ENCODE results near the gene SMARCC2. TPM values are rescaled to one million over a fixed set of nuclear protein-coding genes. Genes with fewer than 3 reads are reported as not detected.

The SMARCC2 gene
- total RNA-seq, 2 experiments from 2014 or later, result 79.3 to 87.9 TPM

GRCh38 chr12:56192582-56192981 lies 3.3 kb upstream of the SMARCC2 start:
- intact Hi-C loops (cut with micrococcal nuclease), result loop anchor here (5.0 kb wide), 1 partner anchor 65 kb away; the partner anchor contains the start of gene ANKRD52
- POLR2A ChIA-PET, result interaction anchor here (0.7 to 1.7 kb wide), 2 partner anchors 13 to 64 kb away, joined by 3 to 4 read pairs; partner anchors contain the start of gene ESYT1
- peaks cover 22% of the 10 kb centered on the region for H3K4me1 Mint-ChIP-seq (ENCODE audit: low read depth)

GRCh38 chr12:56190695-56191155 lies 1.4 kb upstream of the SMARCC2 start:
- Mint-ChIP-seq H3K4me3 (peak overlapping the region; percentile 92), H3K4me1 (ENCODE audit: low read depth) (peaks cover 34% of the 10 kb centered on the region), H3K27me3 (peaks cover 2% of the 10 kb centered on the region), H3K36me3 (ENCODE audit: low read depth) (peaks cover 23% of the 10 kb centered on the region), H3K9me3 (no peaks in the 10 kb centered on the region), H3K27ac (peak overlapping the region; percentile 98)
- ATAC-seq (no peak), DNase-seq (no peak)
- CTCF ChIA-PET, result interaction anchor here (1.0 to 5.8 kb wide), 11 partner anchors 13 to 451 kb away, joined by 3 to 110 read pairs (median 16); partner anchors contain the start of genes ANKRD52, ESYT1, RNF41 and ZC3H10
- no peak for TF ChIP-seq CTCF (IDR thresholded peaks at IDR 0.05)
- POLR2A ChIA-PET, result interaction anchor here (3.0 to 5.7 kb wide), 4 partner anchors 26 to 72 kb away, joined by 17 to 68 read pairs (median 20); partner anchors contain the start of genes MYL6, RNF41, RPL41 and ZC3H10
- intact Hi-C loops (cut with micrococcal nuclease), result loop anchor here (2.0 to 5.0 kb wide), 2 partner anchors 34 to 67 kb away; partner anchors contain the start of genes ANKRD52 and NABP2

More at GRCh38 chr12:56192582-56192981, 3.3 kb upstream of the SMARCC2 start:
- no peak for TF ChIP-seq CTCF (IDR thresholded peaks at IDR 0.05)
- ATAC-seq (no peak), DNase-seq (no peak)
- H3K27ac Mint-ChIP-seq, result no peak overlapping the region
- CTCF ChIA-PET, result interaction anchor here (0.6 to 5.8 kb wide), 11 partner anchors 12 to 454 kb away, joined by 3 to 87 read pairs (median 5); partner anchors contain the start of genes ANKRD52, COQ10A, PA2G4 and RNF41
- peaks cover 2% of the 10 kb centered on the region for H3K27me3 Mint-ChIP-seq
- no peaks in the 10 kb centered on the region for H3K9me3 Mint-ChIP-seq
- H3K4me3 Mint-ChIP-seq, result no peak overlapping the region
- peaks cover 11% of the 10 kb centered on the region for H3K36me3 Mint-ChIP-seq (ENCODE audit: low read depth)

- ATAC-seq, result peak; percentile 51
- Mint-ChIP-seq H3K4me1 (ENCODE audit: low read depth) (peaks cover 35% of the 10 kb centered on the region), H3K27me3 (peaks cover 2% of the 10 kb centered on the region), H3K27ac (peak overlapping the region; percentile 98), H3K9me3 (no peaks in the 10 kb centered on the region), H3K4me3 (peak overlapping the region; percentile 92), H3K36me3 (ENCODE audit: low read depth) (peaks cover 24% of the 10 kb centered on the region)
- CTCF ChIA-PET, result interaction anchor here (0.7 to 5.8 kb wide), 37 partner anchors 8 to 451 kb away, joined by 3 to 110 read pairs (median 6); partner anchors contain the start of genes ANKRD52, ERBB3, ESYT1 and IL23A
- POLR2A ChIA-PET, result interaction anchor here (0.6 to 5.7 kb wide), 23 partner anchors 9 to 407 kb away, joined by 3 to 68 read pairs (median 6); partner anchors contain the start of genes ANKRD52, ESYT1, MYL6 and MYL6B
- intact Hi-C loops (cut with micrococcal nuclease), result loop anchor here (2.0 to 5.0 kb wide), 3 partner anchors 35 to 71 kb away; partner anchors contain the start of genes ANKRD52, NABP2 and ZC3H10
- DNase-seq, result peak; percentile 89
- peak; percentile 37 for TF ChIP-seq CTCF (IDR thresholded peaks at IDR 0.05)
These were observed 823 bp upstream of the SMARCC2 start for GRCh38 chr12:56189918-56190694.

GRCh38 chr12:56188778-56189098 lies 545 bp downstream of the SMARCC2 start:
- Mint-ChIP-seq H3K9me3 (no peaks in the 10 kb centered on the region), H3K36me3 (ENCODE audit: low read depth) (peaks cover 36% of the 10 kb centered on the region), H3K27me3 (peaks cover 2% of the 10 kb centered on the region), H3K4me1 (ENCODE audit: low read depth) (peaks cover 40% of the 10 kb centered on the region), H3K27ac (peak overlapping the region; percentile 91), H3K4me3 (peak overlapping the region; percentile 92)
- ATAC-seq, result no peak
- DNase-seq, result no peak
- ChIA-PET CTCF (interaction anchor here (0.8 to 5.8 kb wide), 33 partner anchors 8 to 449 kb away, joined by 3 to 110 read pairs (median 6); partner anchors contain the start of genes ANKRD52, CNPY2, ERBB3 and ESYT1), POLR2A (interaction anchor here (0.6 to 5.7 kb wide), 18 partner anchors 9 to 367 kb away, joined by 3 to 68 read pairs (median 7); partner anchors contain the start of genes ANKRD52, COQ10A, ESYT1 and MYL6)
- no peak for TF ChIP-seq CTCF (IDR thresholded peaks at IDR 0.05)
- intact Hi-C loops (cut with micrococcal nuclease), result loop anchor here (2.0 kb wide), 1 partner anchor 70 kb away; the partner anchor contains the start of gene ZC3H10

Data from activated CD8-positive, alpha-beta T cell treated with anti-CD3 and anti-CD28 coated beads for 36 hours (primary cell).